HL-60 (cell line): ENCODE results near the gene ATP5PF.
"Not testable (repeated sequence)": the region's sequence is repeated elsewhere in the genome, so short reads cannot be mapped to it uniquely, and the experiment has no call there.

Experiments used
- DNase-seq, 2 experiments: peaks; one replicate each; pipeline ENCODE4 v3.0.0-alpha.2; 2010 to 2020; ENCODE audit warnings: low read depth in 1 of 2, low spot score in 1 of 2
- H3K27ac ChIP-seq: fragments of 250-450 bp; sonication (Bioruptor Pico); replicated peaks from 2 replicates; pipeline ENCODE4 v1.5.1; 2020; ENCODE audit warnings: mild to moderate bottlenecking, moderate library complexity
- H3K27me3 ChIP-seq: fragments of 250-450 bp; sonication (Bioruptor Pico); 2 replicates; pipeline ENCODE4 v1.5.1; 2021; ENCODE audit warnings: mild to moderate bottlenecking, moderate library complexity; ENCODE audit not compliant: insufficient read depth, poor library complexity, severe bottlenecking
- H3K4me3 ChIP-seq: replicated peaks from 2 replicates; pipeline ENCODE4 v1.5.1; 2011; ENCODE audit warnings: mild to moderate bottlenecking, control low read depth, low read length; ENCODE audit not compliant: insufficient read depth
- GABPA ChIP-seq: IDR thresholded peaks from 2 replicates; pipeline ENCODE4 v1.6.1; 2012; ENCODE audit warnings: low read depth
- POLR2AphosphoS5 ChIP-seq: IDR thresholded peaks from 2 replicates; pipeline ENCODE4 v1.6.1; 2012; ENCODE audit warnings: low read depth
- SPI1 ChIP-seq: IDR thresholded peaks from 2 replicates; pipeline ENCODE4 v1.6.1; 2012; ENCODE audit warnings: low read depth, mild to moderate bottlenecking, borderline replicate concordance
- long read RNA-seq: library from polyadenylated mRNA; unstranded; transcript quantifications from one replicate; pipeline ENCODE4 v2.0.0, GENCODE V29; 2020
- TF ChIP-seq, protein P1 (sequence below): IDR thresholded peaks from 2 replicates; pipeline ENCODE4 v1.6.1; 2012; ENCODE audit warnings: low read depth; ENCODE audit not compliant: insufficient replicate concordance
- TF ChIP-seq, protein P2 (sequence below): IDR thresholded peaks from one replicate; pipeline ENCODE4 v1.5.1; 2011; ENCODE audit warnings: low read length, control low read depth, inconsistent platforms; ENCODE audit not compliant: insufficient read depth

ATP5PF gene, protein sequence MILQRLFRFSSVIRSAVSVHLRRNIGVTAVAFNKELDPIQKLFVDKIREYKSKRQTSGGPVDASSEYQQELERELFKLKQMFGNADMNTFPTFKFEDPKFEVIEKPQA
- long read RNA-seq, transcript ATP5PF-204 (4 exons, 1,179 nt), result minor isoform, 17 of 56 reads
- long read RNA-seq, transcript ATP5PF-201 (4 exons, 614 nt), result major isoform, 28 of 56 reads
- long read RNA-seq, partial matches to known transcripts, result 6 of 56 reads
- long read RNA-seq, other reads (novel, unspliced or antisense), result 1 of 56 reads

DNA sequence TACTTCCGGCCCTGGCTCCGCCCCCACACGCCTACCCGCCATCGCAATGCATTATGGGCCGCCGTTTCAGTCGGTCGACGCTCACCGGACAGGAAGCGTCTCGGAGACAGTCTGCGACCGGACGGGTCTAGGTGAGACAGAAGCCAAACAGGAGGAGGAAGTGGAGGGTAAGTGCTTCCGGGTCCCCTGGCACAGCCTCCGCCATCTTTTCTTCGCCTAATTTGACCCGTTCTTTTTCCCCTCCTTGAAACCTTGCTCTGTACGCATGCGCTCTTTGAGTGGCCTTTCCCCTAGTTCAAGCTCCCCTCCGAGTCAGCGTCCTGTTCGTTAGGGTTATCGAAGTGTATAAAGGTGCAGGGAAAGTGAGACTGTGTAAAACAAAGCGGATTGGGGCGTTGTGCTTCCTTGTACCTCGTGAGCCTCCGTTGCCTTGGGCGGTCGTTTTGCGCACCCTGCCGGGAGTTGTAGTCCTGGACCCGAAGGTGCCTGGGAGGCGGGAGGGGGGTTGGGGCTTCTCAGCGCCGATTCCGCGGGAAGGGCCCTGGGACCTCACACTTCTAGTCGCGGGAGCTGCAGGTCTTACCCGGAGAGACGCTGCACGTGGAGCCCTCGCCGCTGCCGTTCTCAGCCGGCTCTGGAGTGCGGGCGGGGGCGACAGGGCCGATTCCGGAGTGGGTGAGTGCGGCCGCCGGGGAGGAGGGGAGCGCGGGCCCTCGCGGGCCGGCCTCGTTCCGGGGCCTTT is at the start of gene ATP5PF, which contains the start of gene GABPA:
Gene ATP5PF (minus strand): TSS at position 1 of the 742 bp plus-strand sequence. CDS start 5,110 bp downstream, outside the sequence.
Gene GABPA (plus strand): TSS at position 69 of the 742 bp plus-strand sequence. CDS start 6,627 bp downstream, outside the sequence.
- TF ChIP-seq GABPA (peak; percentile 100), SPI1 (peak; percentile 78; the same call in 1 of the 2 replicates)
- TF ChIP-seq, protein P1, sequence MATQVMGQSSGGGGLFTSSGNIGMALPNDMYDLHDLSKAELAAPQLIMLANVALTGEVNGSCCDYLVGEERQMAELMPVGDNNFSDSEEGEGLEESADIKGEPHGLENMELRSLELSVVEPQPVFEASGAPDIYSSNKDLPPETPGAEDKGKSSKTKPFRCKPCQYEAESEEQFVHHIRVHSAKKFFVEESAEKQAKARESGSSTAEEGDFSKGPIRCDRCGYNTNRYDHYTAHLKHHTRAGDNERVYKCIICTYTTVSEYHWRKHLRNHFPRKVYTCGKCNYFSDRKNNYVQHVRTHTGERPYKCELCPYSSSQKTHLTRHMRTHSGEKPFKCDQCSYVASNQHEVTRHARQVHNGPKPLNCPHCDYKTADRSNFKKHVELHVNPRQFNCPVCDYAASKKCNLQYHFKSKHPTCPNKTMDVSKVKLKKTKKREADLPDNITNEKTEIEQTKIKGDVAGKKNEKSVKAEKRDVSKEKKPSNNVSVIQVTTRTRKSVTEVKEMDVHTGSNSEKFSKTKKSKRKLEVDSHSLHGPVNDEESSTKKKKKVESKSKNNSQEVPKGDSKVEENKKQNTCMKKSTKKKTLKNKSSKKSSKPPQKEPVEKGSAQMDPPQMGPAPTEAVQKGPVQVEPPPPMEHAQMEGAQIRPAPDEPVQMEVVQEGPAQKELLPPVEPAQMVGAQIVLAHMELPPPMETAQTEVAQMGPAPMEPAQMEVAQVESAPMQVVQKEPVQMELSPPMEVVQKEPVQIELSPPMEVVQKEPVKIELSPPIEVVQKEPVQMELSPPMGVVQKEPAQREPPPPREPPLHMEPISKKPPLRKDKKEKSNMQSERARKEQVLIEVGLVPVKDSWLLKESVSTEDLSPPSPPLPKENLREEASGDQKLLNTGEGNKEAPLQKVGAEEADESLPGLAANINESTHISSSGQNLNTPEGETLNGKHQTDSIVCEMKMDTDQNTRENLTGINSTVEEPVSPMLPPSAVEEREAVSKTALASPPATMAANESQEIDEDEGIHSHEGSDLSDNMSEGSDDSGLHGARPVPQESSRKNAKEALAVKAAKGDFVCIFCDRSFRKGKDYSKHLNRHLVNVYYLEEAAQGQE, result no peak
- Histone ChIP-seq H3K4me3 (peak within 1 kb of the TSS; percentile 90), H3K27me3 (no peaks in the 10 kb centered on the region), H3K27ac (peak within 1 kb of the TSS; percentile 100)
- DNase-seq, result peak; percentile 97 to 98

DNA sequence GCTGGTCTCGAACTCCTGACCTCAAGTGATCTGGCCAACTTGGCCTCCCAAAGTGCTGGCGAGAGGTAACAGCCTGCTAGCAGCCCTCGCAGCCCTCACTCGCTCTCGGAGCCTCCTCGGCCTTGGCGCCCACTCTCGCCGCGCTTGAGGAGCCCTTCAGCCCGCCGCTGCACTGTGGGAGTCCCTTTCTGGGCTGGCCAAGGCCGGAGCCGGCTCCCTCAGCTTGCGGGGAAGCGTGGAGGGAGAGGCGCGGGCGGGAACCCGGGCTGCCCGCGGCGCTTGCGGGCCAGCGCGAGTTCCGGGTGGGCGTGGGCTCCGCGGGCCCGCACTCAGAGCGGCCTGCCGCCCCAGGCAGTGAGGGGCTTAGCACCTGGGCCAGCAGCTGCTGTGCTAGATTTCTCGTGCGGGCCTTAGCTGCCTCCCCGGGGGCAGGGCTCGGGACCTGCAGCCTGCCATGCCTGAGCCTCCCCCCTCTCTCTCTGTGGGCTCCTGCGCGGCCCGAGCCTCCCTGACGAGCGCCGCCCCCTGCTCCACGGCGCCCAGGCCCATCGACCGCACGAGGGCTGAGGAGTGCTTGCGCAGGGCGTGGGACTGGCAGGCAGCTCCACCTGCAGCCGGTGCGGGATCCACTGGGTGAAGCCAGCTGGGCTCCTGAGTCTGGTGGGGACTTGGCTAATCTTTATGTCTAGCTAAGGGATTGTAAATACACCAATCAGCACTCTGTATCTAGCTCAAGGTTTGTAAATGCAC is 43.6 kb upstream of the ATP5PF start:
- H3K27me3 ChIP-seq, DNase-seq, H3K27ac ChIP-seq, H3K4me3 ChIP-seq: not testable (repeated sequence)

DNA sequence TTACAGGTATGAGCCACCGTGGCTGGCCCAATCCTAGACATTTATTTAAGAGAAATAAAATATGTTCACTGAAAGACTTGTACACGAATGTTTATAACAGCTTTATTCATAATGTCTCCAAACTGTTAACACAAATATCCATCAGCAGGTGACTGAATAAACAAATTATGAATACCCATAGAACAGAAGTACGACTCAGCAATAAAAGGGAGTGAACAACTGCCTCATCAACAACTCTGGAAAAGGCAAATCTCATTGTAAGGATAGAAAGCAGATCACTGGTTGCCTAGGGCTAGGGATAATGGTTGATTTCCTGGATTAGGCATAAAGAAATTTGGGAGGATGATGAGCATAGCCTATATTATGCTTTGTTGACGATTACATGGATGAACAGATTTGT is 41.7 kb upstream of the ATP5PF start:
- DNase-seq, result no peak
- Histone ChIP-seq H3K27me3 (no peaks in the 10 kb centered on the region), H3K4me3 (no peak overlapping the region), H3K27ac (no peak overlapping the region)
- TF ChIP-seq, protein P1, result no peak

DNA sequence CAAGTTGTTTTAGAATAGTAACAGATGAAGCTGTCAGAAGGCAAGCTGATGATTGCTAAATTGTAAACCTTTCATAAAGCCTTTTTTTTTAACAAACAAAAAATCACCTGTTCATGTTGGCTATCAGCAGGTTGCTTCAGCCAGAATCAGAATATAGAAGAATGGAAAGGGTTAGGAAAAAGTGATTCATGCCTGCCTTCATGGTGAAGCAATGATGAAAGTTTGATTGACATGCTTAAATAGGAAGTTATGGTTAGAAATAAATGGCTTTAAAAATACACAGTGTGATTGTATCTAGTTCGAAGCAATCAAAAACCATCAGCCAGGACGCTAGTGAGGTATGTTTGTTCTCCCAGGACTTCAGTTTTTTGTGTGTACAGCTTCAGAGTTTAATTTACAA is 38.0 kb upstream of the ATP5PF start:
- no peaks in the 10 kb centered on the region for H3K27me3 ChIP-seq
- no peak for TF ChIP-seq SPI1
- TF ChIP-seq, protein P1, result no peak
- TF ChIP-seq, protein P2, sequence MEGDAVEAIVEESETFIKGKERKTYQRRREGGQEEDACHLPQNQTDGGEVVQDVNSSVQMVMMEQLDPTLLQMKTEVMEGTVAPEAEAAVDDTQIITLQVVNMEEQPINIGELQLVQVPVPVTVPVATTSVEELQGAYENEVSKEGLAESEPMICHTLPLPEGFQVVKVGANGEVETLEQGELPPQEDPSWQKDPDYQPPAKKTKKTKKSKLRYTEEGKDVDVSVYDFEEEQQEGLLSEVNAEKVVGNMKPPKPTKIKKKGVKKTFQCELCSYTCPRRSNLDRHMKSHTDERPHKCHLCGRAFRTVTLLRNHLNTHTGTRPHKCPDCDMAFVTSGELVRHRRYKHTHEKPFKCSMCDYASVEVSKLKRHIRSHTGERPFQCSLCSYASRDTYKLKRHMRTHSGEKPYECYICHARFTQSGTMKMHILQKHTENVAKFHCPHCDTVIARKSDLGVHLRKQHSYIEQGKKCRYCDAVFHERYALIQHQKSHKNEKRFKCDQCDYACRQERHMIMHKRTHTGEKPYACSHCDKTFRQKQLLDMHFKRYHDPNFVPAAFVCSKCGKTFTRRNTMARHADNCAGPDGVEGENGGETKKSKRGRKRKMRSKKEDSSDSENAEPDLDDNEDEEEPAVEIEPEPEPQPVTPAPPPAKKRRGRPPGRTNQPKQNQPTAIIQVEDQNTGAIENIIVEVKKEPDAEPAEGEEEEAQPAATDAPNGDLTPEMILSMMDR, result no peak
- TF ChIP-seq POLR2AphosphoS5, result no peak
- no peak for TF ChIP-seq GABPA
- no peak overlapping the region for H3K4me3 ChIP-seq
- H3K27ac ChIP-seq, result peak overlapping the region; percentile 62
- DNase-seq, result peak in 1 of 2 experiments; percentile 28
